ENCODE results near the gene THSD1. TPM values are rescaled to one million over a fixed set of nuclear protein-coding genes. Genes with fewer than 3 reads are reported as not detected.
"Not testable (repeated sequence)": the region's sequence is repeated elsewhere in the genome, so short reads cannot be mapped to it uniquely, and the experiment has no call there.

Gene THSD1
- total and polyA plus RNA-seq, 9 of the 15 experiments (the other 6 are each of a cell fraction or from before 2014, with no cell fraction given) = 0.01 to 0.11 (median 0.04) TPM; not detected in 2

DNA sequence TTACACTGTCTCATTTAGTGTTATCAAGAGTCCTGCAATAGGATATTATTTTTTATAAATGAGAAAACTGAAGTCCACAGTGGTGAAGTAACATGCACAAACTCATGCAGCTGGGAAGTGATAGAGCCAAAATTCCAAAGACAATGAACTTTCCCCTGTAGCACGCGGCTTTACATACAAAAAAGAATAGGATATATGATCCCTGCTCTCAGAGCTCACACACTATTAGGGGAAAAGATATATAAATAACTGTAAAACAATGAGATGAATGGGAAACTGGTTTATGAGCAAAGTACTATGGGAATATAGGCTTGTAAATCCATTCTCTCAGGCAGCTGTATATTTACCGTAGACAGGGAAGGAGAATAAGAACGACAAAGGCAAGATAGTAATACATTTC, 39.7 kb downstream of the THSD1 start (continued):
- no peak for TF ChIP-seq EP300 (IDR thresholded peaks at IDR 0.05; ENCODE audit: low read length)
- TF ChIP-seq FOXM1 (IDR thresholded peaks at IDR 0.05; ENCODE audit: low read depth) = no peak
- no peak for TF ChIP-seq FOXM1 (CRISPR knock-in tag; IDR thresholded peaks at IDR 0.05; ENCODE audit: low read depth)
- TF ChIP-seq TBP (optimal IDR thresholded peaks at IDR 0.05; ENCODE audit: low read depth, low read length) = no peak
- no peak for TF ChIP-seq NUFIP1 (IDR thresholded peaks at IDR 0.05; ENCODE audit: partially characterized antibody)
- no peak for TF ChIP-seq SRF (CRISPR knock-in tag; IDR thresholded peaks at IDR 0.05)
- TF ChIP-seq, protein P1, sequence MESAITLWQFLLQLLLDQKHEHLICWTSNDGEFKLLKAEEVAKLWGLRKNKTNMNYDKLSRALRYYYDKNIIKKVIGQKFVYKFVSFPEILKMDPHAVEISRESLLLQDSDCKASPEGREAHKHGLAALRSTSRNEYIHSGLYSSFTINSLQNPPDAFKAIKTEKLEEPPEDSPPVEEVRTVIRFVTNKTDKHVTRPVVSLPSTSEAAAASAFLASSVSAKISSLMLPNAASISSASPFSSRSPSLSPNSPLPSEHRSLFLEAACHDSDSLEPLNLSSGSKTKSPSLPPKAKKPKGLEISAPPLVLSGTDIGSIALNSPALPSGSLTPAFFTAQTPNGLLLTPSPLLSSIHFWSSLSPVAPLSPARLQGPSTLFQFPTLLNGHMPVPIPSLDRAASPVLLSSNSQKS (CRISPR knock-in tag; IDR thresholded peaks at IDR 0.05) = no peak
- TF ChIP-seq, protein P2, sequence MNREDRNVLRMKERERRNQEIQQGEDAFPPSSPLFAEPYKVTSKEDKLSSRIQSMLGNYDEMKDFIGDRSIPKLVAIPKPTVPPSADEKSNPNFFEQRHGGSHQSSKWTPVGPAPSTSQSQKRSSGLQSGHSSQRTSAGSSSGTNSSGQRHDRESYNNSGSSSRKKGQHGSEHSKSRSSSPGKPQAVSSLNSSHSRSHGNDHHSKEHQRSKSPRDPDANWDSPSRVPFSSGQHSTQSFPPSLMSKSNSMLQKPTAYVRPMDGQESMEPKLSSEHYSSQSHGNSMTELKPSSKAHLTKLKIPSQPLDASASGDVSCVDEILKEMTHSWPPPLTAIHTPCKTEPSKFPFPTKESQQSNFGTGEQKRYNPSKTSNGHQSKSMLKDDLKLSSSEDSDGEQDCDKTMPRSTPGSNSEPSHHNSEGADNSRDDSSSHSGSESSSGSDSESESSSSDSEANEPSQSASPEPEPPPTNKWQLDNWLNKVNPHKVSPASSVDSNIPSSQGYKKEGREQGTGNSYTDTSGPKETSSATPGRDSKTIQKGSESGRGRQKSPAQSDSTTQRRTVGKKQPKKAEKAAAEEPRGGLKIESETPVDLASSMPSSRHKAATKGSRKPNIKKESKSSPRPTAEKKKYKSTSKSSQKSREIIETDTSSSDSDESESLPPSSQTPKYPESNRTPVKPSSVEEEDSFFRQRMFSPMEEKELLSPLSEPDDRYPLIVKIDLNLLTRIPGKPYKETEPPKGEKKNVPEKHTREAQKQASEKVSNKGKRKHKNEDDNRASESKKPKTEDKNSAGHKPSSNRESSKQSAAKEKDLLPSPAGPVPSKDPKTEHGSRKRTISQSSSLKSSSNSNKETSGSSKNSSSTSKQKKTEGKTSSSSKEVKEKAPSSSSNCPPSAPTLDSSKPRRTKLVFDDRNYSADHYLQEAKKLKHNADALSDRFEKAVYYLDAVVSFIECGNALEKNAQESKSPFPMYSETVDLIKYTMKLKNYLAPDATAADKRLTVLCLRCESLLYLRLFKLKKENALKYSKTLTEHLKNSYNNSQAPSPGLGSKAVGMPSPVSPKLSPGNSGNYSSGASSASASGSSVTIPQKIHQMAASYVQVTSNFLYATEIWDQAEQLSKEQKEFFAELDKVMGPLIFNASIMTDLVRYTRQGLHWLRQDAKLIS (CRISPR knock-in tag; IDR thresholded peaks at IDR 0.05) = no peak
- TF ChIP-seq ETV5 (CRISPR knock-in tag; IDR thresholded peaks at IDR 0.05; ENCODE audit: low read depth) = no peak
- no peak for TF ChIP-seq CBX3 (IDR thresholded peaks at IDR 0.05; ENCODE audit: borderline replicate concordance in 1 of 2, low read length in 2 of 2)

DNA sequence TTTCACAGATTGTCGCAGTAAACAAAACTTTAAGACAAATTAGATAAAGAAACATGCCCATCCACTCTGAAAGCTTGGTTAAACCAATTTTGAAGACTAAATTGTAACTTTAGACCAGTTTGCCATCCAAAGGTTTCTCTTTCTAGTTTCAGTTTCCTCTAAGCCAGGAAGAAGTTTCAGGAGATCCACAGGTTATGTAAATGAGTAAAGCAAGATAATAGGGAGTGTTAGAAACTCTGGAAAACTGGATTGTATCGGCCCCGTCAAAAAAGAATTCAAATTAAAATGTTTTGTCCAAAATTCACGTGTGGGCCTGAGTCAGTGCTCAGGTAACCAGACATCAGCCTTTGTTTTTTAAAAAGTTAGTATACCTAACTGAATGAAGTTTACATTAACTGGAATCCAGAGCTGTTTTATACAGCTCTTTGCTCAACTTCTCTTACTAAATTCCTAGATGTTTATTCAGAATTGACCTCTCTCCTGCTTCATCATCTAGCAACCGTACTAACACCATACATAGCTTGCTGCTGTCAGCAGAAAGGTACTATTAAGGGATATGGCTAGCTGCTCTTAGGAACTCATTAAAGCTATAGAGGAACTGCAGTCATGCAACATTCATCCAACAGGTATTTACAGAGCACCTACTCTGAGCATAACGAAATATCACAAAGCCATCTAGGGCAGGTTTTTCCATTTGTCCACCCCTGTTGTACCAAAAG, 43.6 kb downstream of the THSD1 start:
- H3K36me3 ChIP-seq (ENCODE audit: control insufficient read depth, insufficient read depth, low read length); H3K79me2 ChIP-seq (ENCODE audit: control insufficient read depth, insufficient read depth, low read length); intact Hi-C loops (cut with micrococcal nuclease); H3K4me1 ChIP-seq (replicated peaks in 1 of 2; ENCODE audit: control insufficient read depth in 2 of 2, insufficient read depth in 2 of 2, low read length in 2 of 2); POLR2A ChIA-PET; H2AFZ ChIP-seq (ENCODE audit: low read depth, low read length); H3K9me1 ChIP-seq (ENCODE audit: control insufficient read depth, insufficient read depth, low read length); FAIRE-seq; ATAC-seq; BruUV-seq (replicated peaks); H3K27me3 ChIP-seq (ENCODE audit: control insufficient read depth in 2 of 2, insufficient read depth in 2 of 2, low read length in 2 of 2); H3K27ac ChIP-seq (ENCODE audit: extremely low read depth, low read depth, low read length); H3K4me2 ChIP-seq (ENCODE audit: insufficient read depth, low read length); H4K20me1 ChIP-seq (replicated peaks; ENCODE audit: control insufficient read depth, insufficient read depth, low read length); CTCF ChIA-PET (ENCODE audit: low intra/inter-chr PET ratio); H3K9ac ChIP-seq (ENCODE audit: insufficient read depth in 1 of 2, low read depth in 2 of 2, low read length in 2 of 2); H3K9me3 ChIP-seq (replicated peaks; ENCODE audit: control insufficient read depth, insufficient read depth, low read depth, low read length); in situ Hi-C loops (cut with MboI); H3K4me3 ChIP-seq; DNase-seq (ENCODE audit: extremely low read depth in 1 of 4, low spot score in 3 of 4): not testable (repeated sequence)
- WGBS (ENCODE audit: insufficient coverage, low coverage, missing lambda C conversion rate) = 4% methylated on average over 4 of the region's 6 CpGs

Measured in K562 (cell line).